ENCODE measurements around the gene AVPR2. TPM values are rescaled to one million over a fixed set of nuclear protein-coding genes. Genes with fewer than 3 reads are reported as not detected.

Gene AVPR2
- total and polyA plus RNA-seq, 2 donors (not counting 1 experiment from before 2014, with no cell fraction given), result 0.12 TPM; not detected in 1

DNA sequence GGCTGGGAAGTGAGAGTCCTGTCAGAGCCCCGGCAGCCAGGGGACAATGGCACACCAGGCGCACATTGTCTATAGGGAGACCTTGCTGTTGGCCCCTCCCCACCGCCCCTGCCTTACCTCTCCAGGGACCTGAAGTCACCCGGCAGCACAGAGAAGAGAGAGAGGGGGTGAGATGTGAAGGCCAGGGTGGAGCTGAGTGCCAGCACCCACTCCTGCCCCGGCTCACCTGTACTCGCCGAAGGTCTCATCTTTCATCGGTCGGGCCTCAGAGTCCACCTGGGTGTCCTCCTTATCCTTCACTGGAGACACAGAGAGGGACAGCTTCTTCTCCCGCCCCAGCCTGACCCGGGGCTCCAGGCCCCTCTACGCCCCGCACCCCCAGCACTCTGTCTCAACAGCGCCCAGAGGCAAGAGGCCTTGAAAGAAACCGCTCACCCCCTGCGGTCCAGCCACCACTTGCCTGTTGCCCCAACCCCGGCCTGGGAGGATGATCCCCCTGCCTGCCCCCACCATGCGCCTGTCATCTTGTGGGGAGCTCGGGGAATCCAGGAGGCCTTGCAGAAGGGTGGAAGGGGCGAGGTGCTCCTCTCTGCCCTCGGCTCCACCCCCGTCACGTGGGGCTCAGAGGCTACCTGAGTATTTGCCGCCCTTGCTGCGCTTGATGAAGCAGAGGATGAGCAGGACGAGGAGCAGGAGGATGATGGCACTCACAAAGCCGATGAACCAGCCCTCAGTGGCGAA, 41.1 kb upstream of the AVPR2 start:
- Histone ChIP-seq H3K79me2 (ENCODE audit: control insufficient read depth, insufficient read depth, low read length) (no peaks in the 10 kb centered on the region), H3K4me2 (replicated peaks; ENCODE audit: low read depth, low read length, poor library complexity, severe bottlenecking) (no peak overlapping the region), H2AFZ (ENCODE audit: insufficient read depth, low read depth, low read length, poor library complexity, severe bottlenecking) (no peak overlapping the region), H3K9ac (ENCODE audit: low read length) (no peak overlapping the region), H3K36me3 (replicated peaks in 1 of 2; ENCODE audit: control extremely low read depth in 1 of 2, control insufficient read depth in 1 of 2, extremely low read depth in 1 of 2, insufficient read depth in 2 of 2, low read length in 1 of 2) (no peaks in the 10 kb centered on the region), H3K4me1 (ENCODE audit: control insufficient read depth in 2 of 2, insufficient read depth in 2 of 2, low read length in 2 of 2) (no peaks in the 10 kb centered on the region), H3K9me3 (ENCODE audit: control extremely low read depth in 1 of 3, control insufficient read depth in 2 of 3, insufficient read depth in 1 of 3, low read length in 2 of 3) (no peaks in the 10 kb centered on the region), H3K27me3 (replicated peaks in 1 of 4; ENCODE audit: control extremely low read depth in 1 of 4, control insufficient read depth in 3 of 4, insufficient read depth in 4 of 4, low read length in 3 of 4) (no peaks in the 10 kb centered on the region), H4K20me1 (ENCODE audit: control insufficient read depth, insufficient read depth, low read length, poor library complexity, severe bottlenecking) (no peaks in the 10 kb centered on the region), H3K27ac (ENCODE audit: low read length in 2 of 2) (no peak overlapping the region), H3K4me3 (ENCODE audit: control extremely low read depth in 1 of 5, extremely low read depth in 1 of 5, insufficient read depth in 1 of 5, low read depth in 2 of 5, low read length in 4 of 5) (no peak overlapping the region)
- DNase-seq (no peak), ATAC-seq (ENCODE audit: low read depth) (no peak)
- POLR2A ChIA-PET, result no interaction called here
- Mint-ChIP-seq H3K27ac (no peak overlapping the region), H3K9me3 (ENCODE audit: insufficient read depth) (no peaks in the 10 kb centered on the region), H3K27me3 (no peaks in the 10 kb centered on the region), H3K4me3 (no peak overlapping the region), H3K4me1 (no peaks in the 10 kb centered on the region)
- 85% methylated on average over 16 of the region's 28 CpGs for WGBS (ENCODE audit: insufficient coverage)
- no peak for TF ChIP-seq EZH2 (IDR thresholded peaks at IDR 0.05; ENCODE audit: borderline replicate concordance, insufficient read depth, low read depth, low read length, poor library complexity, severe bottlenecking)
- TF ChIP-seq, protein P1, sequence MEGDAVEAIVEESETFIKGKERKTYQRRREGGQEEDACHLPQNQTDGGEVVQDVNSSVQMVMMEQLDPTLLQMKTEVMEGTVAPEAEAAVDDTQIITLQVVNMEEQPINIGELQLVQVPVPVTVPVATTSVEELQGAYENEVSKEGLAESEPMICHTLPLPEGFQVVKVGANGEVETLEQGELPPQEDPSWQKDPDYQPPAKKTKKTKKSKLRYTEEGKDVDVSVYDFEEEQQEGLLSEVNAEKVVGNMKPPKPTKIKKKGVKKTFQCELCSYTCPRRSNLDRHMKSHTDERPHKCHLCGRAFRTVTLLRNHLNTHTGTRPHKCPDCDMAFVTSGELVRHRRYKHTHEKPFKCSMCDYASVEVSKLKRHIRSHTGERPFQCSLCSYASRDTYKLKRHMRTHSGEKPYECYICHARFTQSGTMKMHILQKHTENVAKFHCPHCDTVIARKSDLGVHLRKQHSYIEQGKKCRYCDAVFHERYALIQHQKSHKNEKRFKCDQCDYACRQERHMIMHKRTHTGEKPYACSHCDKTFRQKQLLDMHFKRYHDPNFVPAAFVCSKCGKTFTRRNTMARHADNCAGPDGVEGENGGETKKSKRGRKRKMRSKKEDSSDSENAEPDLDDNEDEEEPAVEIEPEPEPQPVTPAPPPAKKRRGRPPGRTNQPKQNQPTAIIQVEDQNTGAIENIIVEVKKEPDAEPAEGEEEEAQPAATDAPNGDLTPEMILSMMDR (IDR thresholded peaks at IDR 0.05), result no peak
- CTCF ChIA-PET, result no interaction called here
- intact Hi-C loops (cut with micrococcal nuclease), result no loop called here

DNA sequence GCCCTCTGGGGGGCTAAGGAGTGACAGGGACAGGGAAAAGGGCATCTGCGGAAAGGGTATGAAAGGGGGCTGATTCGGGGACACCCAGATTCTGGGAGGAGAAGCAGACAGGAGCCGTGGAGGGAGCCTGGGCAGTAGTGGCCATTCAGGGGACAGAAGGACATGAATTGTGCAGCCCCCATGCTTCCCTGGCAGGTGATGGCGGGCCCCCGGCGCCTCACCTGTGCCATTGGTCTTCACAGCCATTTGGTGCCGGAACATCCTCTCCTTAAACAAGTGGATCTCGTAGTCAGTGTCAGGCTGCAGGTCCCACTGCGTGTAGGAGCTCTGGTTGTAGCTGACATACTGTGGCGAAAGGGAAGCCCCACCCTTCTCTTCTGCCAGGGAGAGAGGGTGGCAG, 40.4 kb upstream of the AVPR2 start:
- TF ChIP-seq, protein P1 (IDR thresholded peaks at IDR 0.05), result no peak
- TF ChIP-seq EZH2 (IDR thresholded peaks at IDR 0.05; ENCODE audit: borderline replicate concordance, insufficient read depth, low read depth, low read length, poor library complexity, severe bottlenecking), result no peak
- H3K9me3 Mint-ChIP-seq (ENCODE audit: insufficient read depth), result no peaks in the 10 kb centered on the region

More for the DNA sequence above, 40.4 kb upstream of the AVPR2 start:
- Histone ChIP-seq H2AFZ (ENCODE audit: insufficient read depth, low read depth, low read length, poor library complexity, severe bottlenecking) (no peak overlapping the region), H3K4me3 (ENCODE audit: control extremely low read depth in 1 of 5, extremely low read depth in 1 of 5, insufficient read depth in 1 of 5, low read depth in 2 of 5, low read length in 4 of 5) (no peak overlapping the region), H4K20me1 (ENCODE audit: control insufficient read depth, insufficient read depth, low read length, poor library complexity, severe bottlenecking) (no peaks in the 10 kb centered on the region), H3K4me2 (replicated peaks; ENCODE audit: low read depth, low read length, poor library complexity, severe bottlenecking) (no peak overlapping the region), H3K4me1 (ENCODE audit: control insufficient read depth in 2 of 2, insufficient read depth in 2 of 2, low read length in 2 of 2) (no peaks in the 10 kb centered on the region), H3K36me3 (replicated peaks in 1 of 2; ENCODE audit: control extremely low read depth in 1 of 2, control insufficient read depth in 1 of 2, extremely low read depth in 1 of 2, insufficient read depth in 2 of 2, low read length in 1 of 2) (no peaks in the 10 kb centered on the region), H3K9ac (ENCODE audit: low read length) (no peak overlapping the region), H3K79me2 (ENCODE audit: control insufficient read depth, insufficient read depth, low read length) (no peaks in the 10 kb centered on the region), H3K27me3 (replicated peaks in 1 of 4; ENCODE audit: control extremely low read depth in 1 of 4, control insufficient read depth in 3 of 4, insufficient read depth in 4 of 4, low read length in 3 of 4) (no peaks in the 10 kb centered on the region), H3K27ac (ENCODE audit: low read length in 2 of 2) (no peak overlapping the region), H3K9me3 (ENCODE audit: control extremely low read depth in 1 of 3, control insufficient read depth in 2 of 3, insufficient read depth in 1 of 3, low read length in 2 of 3) (no peaks in the 10 kb centered on the region)
- intact Hi-C loops (cut with micrococcal nuclease), result no loop called here
- WGBS (ENCODE audit: insufficient coverage), result 98% methylated on average over 5 of the region's 10 CpGs
- Mint-ChIP-seq H3K27ac (no peak overlapping the region), H3K27me3 (no peaks in the 10 kb centered on the region), H3K4me3 (no peak overlapping the region), H3K4me1 (no peaks in the 10 kb centered on the region)
- no peak for ATAC-seq (ENCODE audit: low read depth)
- ChIA-PET CTCF (no interaction called here), POLR2A (no interaction called here)
- no peak for DNase-seq
